ENCODE data around the gene TDRD10.

TDRD10 gene

DNA sequence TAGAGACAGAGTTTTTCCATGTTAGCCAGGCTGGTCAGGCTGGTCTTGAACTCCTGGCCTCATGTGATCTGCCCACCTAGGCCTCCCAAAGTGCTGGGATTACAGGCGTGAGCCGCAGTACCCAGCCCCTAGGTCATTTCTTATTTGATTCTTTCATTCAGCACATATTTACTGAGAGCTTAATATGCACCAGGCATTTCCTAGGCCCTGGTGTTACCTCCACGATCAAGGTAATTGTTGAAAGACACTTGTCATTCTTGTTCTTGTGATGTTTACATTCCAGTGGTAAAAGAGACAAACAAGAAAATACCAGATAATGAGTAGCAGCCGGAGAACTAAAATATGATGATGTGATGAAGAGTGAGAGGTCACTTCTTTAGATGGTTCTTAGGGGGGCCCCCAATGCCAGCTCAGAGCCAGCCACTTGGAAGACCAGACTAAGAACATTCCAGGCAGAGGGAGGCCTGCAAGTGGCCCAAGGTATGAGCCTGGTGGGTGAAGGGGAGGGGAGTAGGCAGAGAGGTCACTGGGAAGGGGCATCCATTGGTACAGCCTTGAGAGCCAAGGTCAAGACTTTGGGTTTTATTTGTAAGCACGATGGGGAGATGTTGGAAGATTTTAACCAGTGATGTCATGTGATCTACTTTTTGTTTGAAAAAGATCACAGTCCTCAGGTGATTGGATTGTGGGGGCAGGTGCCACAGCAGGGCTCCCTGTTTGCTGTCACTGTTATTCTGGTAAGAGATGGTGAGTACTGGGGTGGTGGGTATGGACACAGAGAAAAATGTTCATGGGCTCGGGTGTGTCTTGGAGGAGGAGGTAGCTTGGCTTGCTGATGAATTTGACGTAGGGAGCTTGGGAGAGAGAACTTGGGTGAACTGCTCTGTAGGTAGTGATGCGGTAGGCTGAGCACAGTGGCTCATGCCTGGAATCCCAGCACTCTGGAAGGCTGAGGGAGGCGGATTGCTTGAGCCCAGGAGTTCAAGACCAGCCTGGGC lies 37.8 kb downstream of the TDRD10 start:
- peaks cover 0 to 2% (median 0%) of the 10 kb centered on the region in 5 experiments for H3K27me3 ChIP-seq (replicated peaks in 2 of 5; ENCODE audit: control insufficient read depth in 4 of 5, insufficient read depth in 5 of 5, low read length in 4 of 5)
- CTCF ChIA-PET: interaction anchor here (1.0 to 5.6 kb wide), 3 partner anchors 9 to 59 kb away, joined by 4 to 38 read pairs (median 5); no protein-coding TSS in a partner anchor

DNA sequence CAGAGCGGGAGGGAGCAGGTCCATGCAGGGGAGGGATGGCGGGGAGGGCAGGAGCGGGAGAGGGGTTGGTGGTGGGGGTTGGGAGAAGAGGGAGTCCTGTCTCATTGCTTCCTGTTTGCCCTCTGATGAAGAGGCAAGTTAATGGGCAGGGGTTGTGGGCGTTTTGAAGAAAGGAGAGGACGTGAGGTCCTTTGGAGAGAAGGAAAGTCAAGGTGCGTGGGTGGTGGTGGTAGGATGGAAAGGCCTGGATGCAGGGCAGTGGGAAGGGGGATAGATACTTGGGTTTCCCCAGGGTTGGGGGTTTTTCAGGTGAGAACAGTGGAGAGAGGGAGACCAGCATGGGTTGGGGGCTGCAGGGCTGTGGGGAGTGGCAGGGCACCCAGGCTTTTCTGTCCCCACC lies 39.2 kb downstream of the TDRD10 start:
- no peak overlapping the region for H3K27ac ChIP-seq (ENCODE audit: insufficient read depth in 1 of 2, low read depth in 1 of 2, low read length in 2 of 2, poor library complexity in 1 of 2, severe bottlenecking in 2 of 2)
- H3K4me3 ChIP-seq (ENCODE audit: control insufficient read depth in 1 of 7, extremely low read depth in 1 of 7, insufficient read depth in 4 of 7, low read depth in 2 of 7, low read length in 6 of 7): no peak overlapping the region
- H3K27me3 ChIP-seq (replicated peaks in 2 of 5; ENCODE audit: control insufficient read depth in 4 of 5, insufficient read depth in 5 of 5, low read length in 4 of 5): peaks cover 0 to 2% (median 0%) of the 10 kb centered on the region in 5 experiments
- H3K9me3 ChIP-seq (ENCODE audit: control extremely low read depth in 1 of 5, control insufficient read depth in 4 of 5, insufficient read depth in 2 of 5, low read depth in 1 of 5, low read length in 4 of 5): no peaks in the 10 kb centered on the region
- DNase-seq: no peak
- ChIA-PET POLR2A (no interaction called here), CTCF (interaction anchor here (1.3 to 5.6 kb wide), 2 partner anchors 17 to 60 kb away, joined by 3 to 38 read pairs; no protein-coding TSS in a partner anchor)
- WGBS (ENCODE audit: insufficient coverage): 86% methylated on average over 6 of the region's 6 CpGs
- no peaks in the 10 kb centered on the region for H3K4me1 ChIP-seq (ENCODE audit: control extremely low read depth in 1 of 4, control insufficient read depth in 4 of 4, insufficient read depth in 4 of 4, low read length in 3 of 4)
- no peaks in the 10 kb centered on the region for H3K36me3 ChIP-seq (ENCODE audit: control insufficient read depth in 4 of 4, insufficient read depth in 4 of 4, low read length in 3 of 4)

More for the DNA sequence above, 37.8 kb downstream of the TDRD10 start:
- Histone ChIP-seq H3K4me1 (ENCODE audit: control extremely low read depth in 1 of 4, control insufficient read depth in 4 of 4, insufficient read depth in 4 of 4, low read length in 3 of 4) (no peaks in the 10 kb centered on the region), H3K36me3 (ENCODE audit: control insufficient read depth in 4 of 4, insufficient read depth in 4 of 4, low read length in 3 of 4) (no peaks in the 10 kb centered on the region), H3K9me3 (ENCODE audit: control extremely low read depth in 1 of 5, control insufficient read depth in 4 of 5, insufficient read depth in 2 of 5, low read depth in 1 of 5, low read length in 4 of 5) (no peaks in the 10 kb centered on the region), H3K4me3 (ENCODE audit: control insufficient read depth in 1 of 7, extremely low read depth in 1 of 7, insufficient read depth in 4 of 7, low read depth in 2 of 7, low read length in 6 of 7) (no peak overlapping the region), H3K27ac (ENCODE audit: insufficient read depth in 1 of 2, low read depth in 1 of 2, low read length in 2 of 2, poor library complexity in 1 of 2, severe bottlenecking in 2 of 2) (no peak overlapping the region)
- 96% methylated on average over 5 of the region's 9 CpGs for WGBS (ENCODE audit: insufficient coverage)
- DNase-seq: no peak
- POLR2A ChIA-PET: interaction anchor here (0.6 kb wide), 1 partner anchor 1572 kb away, joined by 3 read pairs; no protein-coding TSS in a partner anchor

DNA sequence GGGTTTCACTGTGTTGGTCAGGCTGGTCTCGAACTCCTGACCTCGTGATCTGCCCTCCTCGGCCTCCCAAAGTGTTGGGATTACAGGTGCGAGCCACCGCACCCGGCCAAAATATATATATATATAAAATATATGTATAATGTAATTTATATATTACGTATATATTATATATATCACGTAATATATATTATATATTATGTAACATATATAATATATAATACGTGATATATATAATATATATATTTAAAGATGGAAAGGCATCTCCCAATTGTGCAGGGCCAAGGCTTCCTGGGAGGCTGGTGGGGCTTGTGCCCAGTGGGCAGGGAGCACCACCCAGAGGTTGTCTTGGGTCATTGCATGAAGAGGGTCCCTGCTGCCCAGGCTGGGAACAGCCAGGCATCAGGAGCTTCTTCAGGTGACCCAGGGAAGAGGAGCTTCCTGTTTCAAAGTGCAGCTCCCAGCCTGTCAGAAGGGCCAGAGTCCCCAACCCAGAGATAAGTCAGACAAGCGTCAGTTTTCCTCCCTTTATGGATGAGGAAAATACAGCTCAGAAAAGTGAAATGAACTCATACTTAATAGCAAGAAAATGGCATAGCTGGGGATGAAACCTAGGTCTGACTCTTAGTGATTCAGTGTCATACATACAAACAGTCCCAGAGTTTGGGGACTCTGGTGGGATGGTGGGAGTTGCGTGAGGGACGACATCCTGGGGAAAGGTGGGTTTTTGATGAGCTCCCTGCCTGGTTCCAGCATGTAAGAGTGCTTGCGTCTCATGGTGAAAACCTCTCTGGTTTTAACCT lies 44.4 kb downstream of the TDRD10 start:
- peak; percentile 60 to 73 (median 62) for DNase-seq
- ChIA-PET POLR2A (interaction anchor here (1.7 kb wide), 1 partner anchor 66 kb away, joined by 6 read pairs; no protein-coding TSS in a partner anchor), CTCF (interaction anchor here (0.7 to 14.2 kb wide), 29 partner anchors 9 to 620 kb away, joined by 3 to 341 read pairs (median 4); no protein-coding TSS in a partner anchor)
- WGBS (ENCODE audit: insufficient coverage): 69% methylated on average over 2 of the region's 13 CpGs
- H3K4me3 ChIP-seq (ENCODE audit: control insufficient read depth in 1 of 7, extremely low read depth in 1 of 7, insufficient read depth in 4 of 7, low read depth in 2 of 7, low read length in 6 of 7): no peak overlapping the region
- H3K27ac ChIP-seq (ENCODE audit: insufficient read depth in 1 of 2, low read depth in 1 of 2, low read length in 2 of 2, poor library complexity in 1 of 2, severe bottlenecking in 2 of 2): no peak overlapping the region
- H3K27me3 ChIP-seq (replicated peaks in 2 of 5; ENCODE audit: control insufficient read depth in 4 of 5, insufficient read depth in 5 of 5, low read length in 4 of 5): peaks cover 0 to 2% (median 0%) of the 10 kb centered on the region in 5 experiments
- H3K36me3 ChIP-seq (ENCODE audit: control insufficient read depth in 4 of 4, insufficient read depth in 4 of 4, low read length in 3 of 4): peaks cover 11 to 30% (median 26%) of the 10 kb centered on the region in 4 experiments
- H3K4me1 ChIP-seq (ENCODE audit: control extremely low read depth in 1 of 4, control insufficient read depth in 4 of 4, insufficient read depth in 4 of 4, low read length in 3 of 4): peaks cover 0 to 8% (median 2%) of the 10 kb centered on the region in 4 experiments
- no peaks in the 10 kb centered on the region for H3K9me3 ChIP-seq (ENCODE audit: control extremely low read depth in 1 of 5, control insufficient read depth in 4 of 5, insufficient read depth in 2 of 5, low read depth in 1 of 5, low read length in 4 of 5)

DNA sequence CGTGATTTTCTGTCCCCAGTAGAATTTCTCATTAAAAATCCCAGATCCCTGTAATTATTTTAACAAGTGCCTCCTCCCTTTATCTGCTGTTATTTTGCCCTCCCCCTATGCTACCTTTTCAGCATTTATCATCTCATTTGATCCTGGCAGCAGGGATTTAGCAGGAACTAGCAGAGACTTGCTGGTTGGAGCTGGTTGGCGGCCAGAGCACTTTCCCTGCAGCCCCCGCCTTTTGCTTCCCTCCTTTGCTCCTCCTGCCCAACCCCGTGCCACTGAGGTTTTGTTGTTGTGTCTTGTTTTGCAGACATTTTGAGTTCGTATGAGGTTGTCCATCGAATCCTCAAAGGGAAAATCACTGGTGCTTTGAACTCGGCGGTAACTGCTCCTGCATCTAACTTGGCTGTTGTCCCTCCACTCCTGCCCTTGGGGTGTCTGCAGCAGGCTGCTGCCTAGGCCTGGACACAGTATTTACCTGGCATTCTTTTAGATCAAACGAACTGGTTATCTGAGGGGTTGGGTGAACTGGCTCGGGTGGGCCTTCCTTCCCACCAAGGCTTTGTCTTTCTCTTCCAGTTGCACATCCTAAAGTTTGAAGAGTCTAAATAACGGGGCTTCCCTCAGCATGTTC lies 45.2 kb downstream of the TDRD10 start:
- CTCF ChIA-PET: interaction anchor here (0.7 to 14.2 kb wide), 27 partner anchors 8 to 620 kb away, joined by 3 to 341 read pairs (median 4); no protein-coding TSS in a partner anchor
- no peaks in the 10 kb centered on the region for H3K27me3 ChIP-seq (replicated peaks in 2 of 5; ENCODE audit: control insufficient read depth in 4 of 5, insufficient read depth in 5 of 5, low read length in 4 of 5)
- H3K4me1 ChIP-seq (ENCODE audit: control extremely low read depth in 1 of 4, control insufficient read depth in 4 of 4, insufficient read depth in 4 of 4, low read length in 3 of 4): peaks cover 0 to 8% (median 2%) of the 10 kb centered on the region in 4 experiments
- 95% methylated on average over 7 of the region's 11 CpGs for WGBS (ENCODE audit: insufficient coverage)
- H3K27ac ChIP-seq (ENCODE audit: insufficient read depth in 1 of 2, low read depth in 1 of 2, low read length in 2 of 2, poor library complexity in 1 of 2, severe bottlenecking in 2 of 2): no peak overlapping the region
- DNase-seq: no peak
- H3K4me3 ChIP-seq (ENCODE audit: control insufficient read depth in 1 of 7, extremely low read depth in 1 of 7, insufficient read depth in 4 of 7, low read depth in 2 of 7, low read length in 6 of 7): no peak overlapping the region
- H3K36me3 ChIP-seq (ENCODE audit: control insufficient read depth in 4 of 4, insufficient read depth in 4 of 4, low read length in 3 of 4): peaks cover 11 to 38% (median 34%) of the 10 kb centered on the region in 4 experiments
- POLR2A ChIA-PET: interaction anchor here (1.7 kb wide), 1 partner anchor 67 kb away, joined by 6 read pairs; no protein-coding TSS in a partner anchor
- no peaks in the 10 kb centered on the region for H3K9me3 ChIP-seq (ENCODE audit: control extremely low read depth in 1 of 5, control insufficient read depth in 4 of 5, insufficient read depth in 2 of 5, low read depth in 1 of 5, low read length in 4 of 5)

DNA sequence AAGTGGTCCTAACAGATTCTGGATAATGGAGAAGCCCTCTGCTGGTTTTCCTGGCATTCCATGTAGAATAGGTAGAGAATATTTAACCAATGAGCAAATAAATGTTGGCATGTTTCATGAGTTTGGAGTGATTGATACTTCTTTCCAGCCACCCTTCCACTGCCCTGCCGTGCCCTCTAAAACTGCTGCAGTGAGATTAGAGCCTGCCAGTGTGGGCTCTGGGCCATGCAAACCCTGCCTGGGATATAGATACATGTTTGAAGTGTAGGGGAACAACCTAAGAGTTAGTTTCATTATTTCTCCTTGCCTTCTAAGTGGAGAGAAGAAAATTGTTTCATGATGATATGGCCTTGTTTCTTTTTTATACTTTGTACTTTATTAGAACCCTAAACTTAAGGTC lies 46.0 kb downstream of the TDRD10 start:
- no CpG with 5 or more reads among the region's 1 CpG for WGBS (ENCODE audit: insufficient coverage)
- H3K36me3 ChIP-seq (ENCODE audit: control insufficient read depth in 4 of 4, insufficient read depth in 4 of 4, low read length in 3 of 4): peaks cover 16 to 46% (median 41%) of the 10 kb centered on the region in 4 experiments
- peak overlapping the region in 1 of 2 experiments; percentile 30 for H3K27ac ChIP-seq (ENCODE audit: insufficient read depth in 1 of 2, low read depth in 1 of 2, low read length in 2 of 2, poor library complexity in 1 of 2, severe bottlenecking in 2 of 2)
- H3K4me3 ChIP-seq (ENCODE audit: control insufficient read depth in 1 of 7, extremely low read depth in 1 of 7, insufficient read depth in 4 of 7, low read depth in 2 of 7, low read length in 6 of 7): no peak overlapping the region
- ChIA-PET POLR2A (no interaction called here), CTCF (interaction anchor here (1.1 to 14.2 kb wide), 6 partner anchors 9 to 197 kb away, joined by 3 to 341 read pairs (median 6); no protein-coding TSS in a partner anchor)
- no peaks in the 10 kb centered on the region for H3K9me3 ChIP-seq (ENCODE audit: control extremely low read depth in 1 of 5, control insufficient read depth in 4 of 5, insufficient read depth in 2 of 5, low read depth in 1 of 5, low read length in 4 of 5)
- H3K27me3 ChIP-seq (replicated peaks in 2 of 5; ENCODE audit: control insufficient read depth in 4 of 5, insufficient read depth in 5 of 5, low read length in 4 of 5): no peaks in the 10 kb centered on the region
- peak in 1 of 3 donors; percentile 24 for DNase-seq
- H3K4me1 ChIP-seq (ENCODE audit: control extremely low read depth in 1 of 4, control insufficient read depth in 4 of 4, insufficient read depth in 4 of 4, low read length in 3 of 4): peaks cover 0 to 8% (median 2%) of the 10 kb centered on the region in 4 experiments

DNA sequence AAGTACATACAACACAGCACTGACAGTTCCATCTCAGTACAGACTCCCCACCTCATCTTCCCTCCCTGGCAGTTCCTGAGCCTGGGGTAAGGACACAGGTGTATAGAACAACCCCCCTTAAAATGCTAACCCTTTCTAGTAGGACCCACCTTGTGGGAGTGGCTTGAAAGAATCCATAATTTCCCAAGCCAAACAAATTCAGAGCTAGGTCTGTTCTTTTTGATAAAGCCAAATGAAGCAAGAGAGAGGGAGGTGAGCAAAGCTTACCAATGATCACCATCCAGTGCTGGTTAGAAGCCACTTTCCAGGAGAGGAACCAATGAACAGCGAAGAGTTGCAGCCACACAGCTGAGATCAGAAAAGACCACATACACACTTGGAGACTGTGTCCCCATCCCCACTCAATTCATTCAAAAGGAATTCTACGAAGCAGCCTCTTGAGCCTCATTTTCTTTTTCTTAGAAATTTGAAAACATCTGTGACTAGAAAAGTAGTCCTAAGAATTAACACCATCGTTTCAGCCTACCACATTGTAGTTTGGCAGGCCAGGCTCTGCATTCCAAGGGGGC lies 47.3 kb downstream of the TDRD10 start:
- WGBS (ENCODE audit: insufficient coverage): 78% methylated on average over 3 of the region's 3 CpGs
- peaks cover 27 to 58% (median 53%) of the 10 kb centered on the region in 4 experiments for H3K36me3 ChIP-seq (ENCODE audit: control insufficient read depth in 4 of 4, insufficient read depth in 4 of 4, low read length in 3 of 4)
- POLR2A ChIA-PET: no interaction called here
- no peaks in the 10 kb centered on the region for H3K9me3 ChIP-seq (ENCODE audit: control extremely low read depth in 1 of 5, control insufficient read depth in 4 of 5, insufficient read depth in 2 of 5, low read depth in 1 of 5, low read length in 4 of 5)
- H3K4me1 ChIP-seq (ENCODE audit: control extremely low read depth in 1 of 4, control insufficient read depth in 4 of 4, insufficient read depth in 4 of 4, low read length in 3 of 4): peaks cover 0 to 8% (median 2%) of the 10 kb centered on the region in 4 experiments
- no peak overlapping the region for H3K4me3 ChIP-seq (ENCODE audit: control insufficient read depth in 1 of 7, extremely low read depth in 1 of 7, insufficient read depth in 4 of 7, low read depth in 2 of 7, low read length in 6 of 7)
- no peaks in the 10 kb centered on the region for H3K27me3 ChIP-seq (replicated peaks in 2 of 5; ENCODE audit: control insufficient read depth in 4 of 5, insufficient read depth in 5 of 5, low read length in 4 of 5)
- CTCF ChIA-PET: interaction anchor here (0.7 to 14.2 kb wide), 4 partner anchors 10 to 101 kb away, joined by 3 to 341 read pairs (median 4); no protein-coding TSS in a partner anchor
- H3K27ac ChIP-seq (ENCODE audit: insufficient read depth in 1 of 2, low read depth in 1 of 2, low read length in 2 of 2, poor library complexity in 1 of 2, severe bottlenecking in 2 of 2): peak overlapping the region in 1 of 2 experiments; percentile 30
- no peak for DNase-seq

Data from common myeloid progenitor, CD34-positive (primary cell).